HFFc6 (cell line): ENCODE results near the gene NCOA1. TPM values are rescaled to one million over a fixed set of nuclear protein-coding genes. Genes with fewer than 3 reads are reported as not detected.

ENCODE experiments used
- DNase-seq: peaks from one replicate; pipeline ENCODE4 v3.0.0-alpha.2; 2018
- H3K27ac Mint-ChIP-seq: 2 replicates; pipeline ENCODE4 v1.8.0; 2020; ENCODE audit warnings: mild to moderate bottlenecking, mixed read lengths
- H3K27me3 Mint-ChIP-seq: 2 replicates; pipeline ENCODE4 v1.8.0; 2021; ENCODE audit warnings: mild to moderate bottlenecking, moderate library complexity, mixed read lengths; ENCODE audit not compliant: insufficient read depth
- H3K36me3 Mint-ChIP-seq: 2 replicates; pipeline ENCODE4 v1.8.0; 2021; ENCODE audit warnings: low read depth, mixed read lengths
- H3K4me1 Mint-ChIP-seq: 2 replicates; pipeline ENCODE4 v1.8.0; 2020; ENCODE audit warnings: low read depth, mixed read lengths
- H3K4me3 Mint-ChIP-seq: 2 replicates; pipeline ENCODE4 v1.8.0; 2020; ENCODE audit warnings: mild to moderate bottlenecking, moderate library complexity, mixed read lengths
- H3K9me3 Mint-ChIP-seq: 2 replicates; pipeline ENCODE4 v1.8.0; 2020; ENCODE audit warnings: mild to moderate bottlenecking, mixed read lengths
- CTCF ChIP-seq: fragments of 200-600 bp; sonication (generic); IDR thresholded peaks from 2 replicates; pipeline ENCODE4 v1.5.0; 2021; ENCODE audit warnings: antibody characterized with exemption, mild to moderate bottlenecking
- total RNA-seq, 6 experiments: library from RNA; stranded (reverse); fragmentation: NEBNext Ultra II Directional; extraction: Animal tissue kit (Norgen Biotek cat#: 25700); gene quantifications; 2 replicates in 1 of 6; 3 replicates in 5 of 6; pipeline ENCODE4 v1.2.3, GENCODE V29; 2021

NCOA1 gene
- total RNA-seq, 6 experiments from 2014 or later, result 8.6 to 11.2 (median 10.7) TPM

GRCh38 chr2:24658531-24659202 lies 167.6 kb downstream of the NCOA1 start:
- Mint-ChIP-seq H3K27ac (no peak overlapping the region), H3K4me1 (peaks cover 23% of the 10 kb centered on the region), H3K27me3 (peaks cover 4% of the 10 kb centered on the region), H3K4me3 (no peak overlapping the region), H3K36me3 (no peaks in the 10 kb centered on the region), H3K9me3 (no peaks in the 10 kb centered on the region)
- TF ChIP-seq CTCF, result no peak
- DNase-seq, result no peak

- Mint-ChIP-seq H3K27me3 (no peaks in the 10 kb centered on the region), H3K4me3 (no peak overlapping the region), H3K27ac (no peak overlapping the region), H3K4me1 (peaks cover 23% of the 10 kb centered on the region), H3K36me3 (no peaks in the 10 kb centered on the region), H3K9me3 (no peaks in the 10 kb centered on the region)
- no peak for DNase-seq
- no peak for TF ChIP-seq CTCF
These were observed 168.8 kb downstream of the NCOA1 start for GRCh38 chr2:24659862-24660261.

- no peaks in the 10 kb centered on the region for H3K36me3 Mint-ChIP-seq
- no peaks in the 10 kb centered on the region; the same call in 1 of the 2 replicates for H3K27me3 Mint-ChIP-seq
- DNase-seq, result no peak
- no peak overlapping the region for H3K27ac Mint-ChIP-seq
- no peak overlapping the region for H3K4me3 Mint-ChIP-seq
- TF ChIP-seq CTCF, result no peak
- no peaks in the 10 kb centered on the region for H3K4me1 Mint-ChIP-seq
- no peaks in the 10 kb centered on the region for H3K9me3 Mint-ChIP-seq
These were observed 176.5 kb downstream of the NCOA1 start for GRCh38 chr2:24667542-24667941.

GRCh38 chr2:24671230-24671629 lies 180.2 kb downstream of the NCOA1 start:
- no peak for DNase-seq

GRCh38 chr2:24672589-24672988 lies 181.5 kb downstream of the NCOA1 start:
- H3K9me3 Mint-ChIP-seq, result no peaks in the 10 kb centered on the region

More at GRCh38 chr2:24671230-24671629, 180.2 kb downstream of the NCOA1 start:
- Mint-ChIP-seq H3K27ac (no peak overlapping the region), H3K27me3 (no peaks in the 10 kb centered on the region; the same call in 1 of the 2 replicates), H3K4me1 (peaks cover 4% of the 10 kb centered on the region), H3K4me3 (no peak overlapping the region), H3K36me3 (0 out of 2 replicates have a peak, but pooled peaks cover 3% of the 10 kb centered on the region), H3K9me3 (no peaks in the 10 kb centered on the region)
- TF ChIP-seq CTCF, result no peak

More at GRCh38 chr2:24672589-24672988, 181.5 kb downstream of the NCOA1 start:
- no peak overlapping the region for H3K4me3 Mint-ChIP-seq
- TF ChIP-seq CTCF, result no peak
- DNase-seq, result no peak
- H3K4me1 Mint-ChIP-seq, result peaks cover 11% of the 10 kb centered on the region
- peaks cover 7% of the 10 kb centered on the region; the same call in 1 of the 2 replicates for H3K36me3 Mint-ChIP-seq
- H3K27me3 Mint-ChIP-seq, result no peaks in the 10 kb centered on the region; the same call in 1 of the 2 replicates
- H3K27ac Mint-ChIP-seq, result no peak overlapping the region
